Ectodermal cell (in vitro differentiated cells): ENCODE data around the gene PRELID1.
"Not testable (repeated sequence)": the region's sequence is repeated elsewhere in the genome, so short reads cannot be mapped to it uniquely, and the experiment has no call there.

Experiments
- H3K27ac ChIP-seq: 2 replicates; pipeline ENCODE4 v1.7.0; 2013; ENCODE audit warnings: mild to moderate bottlenecking, low read depth, low read length; ENCODE audit not compliant: insufficient read depth, poor library complexity, severe bottlenecking
- H3K27me3 ChIP-seq: 2 replicates; pipeline ENCODE4 v1.7.0; 2013; ENCODE audit warnings: mild to moderate bottlenecking, low read length; ENCODE audit not compliant: insufficient read depth, control insufficient read depth, poor library complexity, severe bottlenecking
- H3K36me3 ChIP-seq: one replicate; pipeline ENCODE4 v1.7.0; 2013; ENCODE audit warnings: low read length; ENCODE audit not compliant: control insufficient read depth, insufficient read depth
- H3K4me1 ChIP-seq: one replicate; pipeline ENCODE4 v1.7.0; 2013; ENCODE audit warnings: low read length; ENCODE audit not compliant: control insufficient read depth, insufficient read depth
- H3K4me3 ChIP-seq: 2 replicates; pipeline ENCODE4 v1.7.0; 2013; ENCODE audit warnings: low read depth, low read length, control low read depth; ENCODE audit not compliant: insufficient read depth
- H3K9me3 ChIP-seq: 2 replicates; pipeline ENCODE4 v1.7.0; 2013; ENCODE audit warnings: mild to moderate bottlenecking, low read length, moderate library complexity; ENCODE audit not compliant: control insufficient read depth
- WGBS, 2 experiments: methylation state at CpG; one replicate each; pipeline ENCODE4 v1.1.7; 2013; ENCODE audit warnings: missing lambda C conversion rate in 2 of 2; 5-methylcytosine and 5-hydroxymethylcytosine counted together

Gene PRELID1

DNA sequence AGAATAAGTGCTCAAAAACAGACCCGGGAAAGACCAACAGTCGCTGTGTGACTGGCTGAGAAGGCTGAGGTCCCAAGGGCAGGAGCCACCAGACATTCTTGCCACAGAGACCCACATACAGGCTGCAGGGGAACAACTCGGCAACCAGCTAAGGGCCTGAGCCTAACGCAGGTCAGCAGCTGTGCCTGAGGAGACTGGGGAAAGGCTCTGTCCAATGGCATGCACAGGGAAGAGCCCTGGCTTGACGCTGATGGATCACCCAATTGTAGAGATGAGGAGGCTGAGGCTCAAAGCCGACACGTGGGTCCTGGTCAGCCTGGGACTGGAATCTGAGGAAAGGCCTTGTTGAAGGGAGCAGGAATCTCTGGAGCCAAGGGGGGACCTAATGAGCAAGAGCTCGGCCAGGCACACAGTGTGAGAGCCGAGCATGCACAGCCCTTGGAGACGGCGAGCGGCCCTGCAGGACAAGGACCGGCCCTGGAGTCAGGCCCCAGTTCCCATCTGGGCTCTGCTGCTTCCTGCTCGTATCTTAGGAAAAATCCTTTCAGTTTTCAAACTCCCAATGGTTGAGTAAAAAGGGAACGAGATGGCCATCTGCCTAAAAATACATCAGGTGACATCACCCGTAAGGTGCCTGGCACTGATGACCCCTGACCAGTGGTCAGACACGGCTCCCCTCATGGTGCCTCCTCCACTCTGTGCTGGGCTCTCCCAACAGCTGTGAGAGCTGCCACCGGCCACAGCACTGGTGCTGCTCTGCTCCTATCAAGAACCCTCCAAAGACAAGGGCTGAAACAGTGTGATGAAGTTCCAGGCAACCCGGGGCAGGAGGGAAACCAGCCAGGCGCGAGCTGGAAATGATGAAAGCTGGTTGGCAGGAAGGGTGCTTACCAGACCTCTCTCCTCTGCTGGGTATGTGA, 31.4 kb downstream of the PRELID1 start:
- 93 to 94% methylated on average over 21 of the region's 21 CpGs for WGBS, 2 experiments
- Histone ChIP-seq H3K9me3 (no peaks in the 10 kb centered on the region), H3K27ac (no peak overlapping the region), H3K4me1 (no peaks in the 10 kb centered on the region), H3K36me3 (peaks cover 30% of the 10 kb centered on the region), H3K4me3 (no peak overlapping the region), H3K27me3 (no peaks in the 10 kb centered on the region)

DNA sequence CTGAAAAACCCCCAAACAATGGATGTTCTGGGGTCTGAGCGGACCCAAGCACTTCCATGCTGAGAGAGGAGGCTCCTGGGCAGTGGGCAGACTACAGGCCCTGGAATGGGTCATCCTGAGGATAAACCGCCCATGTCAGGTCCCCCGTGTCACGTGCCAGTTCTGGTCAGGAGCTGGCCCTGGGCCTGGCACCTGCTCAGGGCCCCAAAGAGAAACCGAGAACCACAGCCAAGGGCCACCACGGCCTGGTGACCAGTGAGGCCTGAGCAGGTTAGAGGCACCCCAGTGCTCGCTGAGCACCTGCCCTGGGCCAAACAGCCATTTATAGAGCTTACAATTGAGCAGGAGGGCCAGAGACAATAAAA, 32.1 kb downstream of the PRELID1 start:
- H3K27me3 ChIP-seq = no peaks in the 10 kb centered on the region
- WGBS, 2 experiments = 95 to 96% methylated on average over 7 of the region's 7 CpGs
- H3K9me3 ChIP-seq = no peaks in the 10 kb centered on the region
- H3K4me1 ChIP-seq = no peaks in the 10 kb centered on the region
- no peak overlapping the region for H3K27ac ChIP-seq
- peaks cover 30% of the 10 kb centered on the region for H3K36me3 ChIP-seq
- H3K4me3 ChIP-seq = no peak overlapping the region

DNA sequence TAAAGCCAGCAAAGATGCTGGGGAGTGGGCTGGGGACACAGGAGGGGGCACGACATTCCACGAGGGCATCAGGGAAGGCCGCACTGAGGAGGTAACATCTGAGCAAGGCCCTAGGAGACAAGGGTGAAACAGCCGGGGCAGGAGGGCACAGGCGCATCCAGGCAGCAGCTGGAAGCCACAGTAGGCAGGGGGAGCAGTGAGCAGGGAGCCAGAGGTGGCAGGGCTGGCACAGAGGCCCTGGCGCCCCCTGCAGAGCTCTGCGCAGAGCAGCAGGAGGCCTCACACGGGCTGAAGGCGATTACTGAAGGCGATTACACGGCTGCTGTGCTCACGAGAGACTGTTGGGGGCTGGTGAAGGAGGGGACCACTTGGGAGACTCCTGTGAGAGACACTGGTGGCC, 32.5 kb downstream of the PRELID1 start:
- WGBS, 2 experiments = 88% methylated on average over 12 of the region's 12 CpGs
- Histone ChIP-seq H3K36me3 (peaks cover 30% of the 10 kb centered on the region), H3K9me3 (no peaks in the 10 kb centered on the region)

DNA sequence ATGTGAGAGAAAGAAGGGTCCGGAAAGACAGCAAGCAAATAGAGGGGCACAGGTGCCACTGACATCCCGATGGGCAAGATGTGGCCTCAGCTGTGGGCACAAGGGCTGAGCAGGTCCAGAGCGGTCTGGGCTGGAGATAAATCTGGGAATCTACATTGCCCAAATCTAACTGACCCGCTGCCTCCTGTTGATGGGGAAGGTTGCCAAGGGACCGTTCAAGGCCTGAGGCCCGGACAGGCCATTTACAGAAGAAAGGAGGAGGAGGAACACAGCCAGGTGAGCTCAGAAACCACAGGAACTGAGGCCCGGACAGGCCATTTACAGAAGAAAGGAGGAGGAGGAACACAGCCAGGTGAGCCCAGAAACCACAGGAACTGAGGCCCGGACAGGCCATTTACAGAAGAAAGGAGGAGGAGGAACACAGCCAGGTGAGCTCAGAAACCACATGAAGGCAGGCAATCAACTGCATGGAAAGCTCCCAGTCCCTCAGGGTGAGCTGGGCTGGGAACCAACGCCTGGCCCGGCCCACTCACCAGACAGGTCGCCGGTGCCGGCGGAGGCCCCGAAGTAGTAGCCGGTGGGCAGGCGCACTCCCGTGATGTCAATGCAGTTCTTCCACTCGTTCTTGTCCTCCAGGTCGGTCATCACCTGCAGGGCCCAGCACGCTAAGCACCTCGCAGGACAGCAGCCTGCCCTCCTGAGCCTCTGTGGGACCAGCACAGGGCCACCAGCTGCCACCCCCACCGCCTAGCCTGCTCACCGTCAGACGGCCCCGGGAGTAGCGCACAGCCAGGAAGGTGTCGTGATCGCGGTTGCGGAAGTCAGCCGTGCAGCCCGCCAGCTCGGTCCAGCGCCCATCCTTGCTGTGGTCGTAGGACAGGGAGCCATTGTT, 33.2 kb downstream of the PRELID1 start:
- peaks cover 30% of the 10 kb centered on the region for H3K36me3 ChIP-seq
- H3K9me3 ChIP-seq = no peaks in the 10 kb centered on the region
- H3K4me1 ChIP-seq = no peaks in the 10 kb centered on the region
- 96% methylated on average over 36 of the region's 36 CpGs for WGBS, 2 experiments
- no peaks in the 10 kb centered on the region for H3K27me3 ChIP-seq
- no peak overlapping the region for H3K27ac ChIP-seq
- no peak overlapping the region for H3K4me3 ChIP-seq

More for the DNA sequence above, 32.5 kb downstream of the PRELID1 start:
- Histone ChIP-seq H3K4me3 (no peak overlapping the region), H3K27me3 (no peaks in the 10 kb centered on the region), H3K4me1 (no peaks in the 10 kb centered on the region), H3K27ac (no peak overlapping the region)

DNA sequence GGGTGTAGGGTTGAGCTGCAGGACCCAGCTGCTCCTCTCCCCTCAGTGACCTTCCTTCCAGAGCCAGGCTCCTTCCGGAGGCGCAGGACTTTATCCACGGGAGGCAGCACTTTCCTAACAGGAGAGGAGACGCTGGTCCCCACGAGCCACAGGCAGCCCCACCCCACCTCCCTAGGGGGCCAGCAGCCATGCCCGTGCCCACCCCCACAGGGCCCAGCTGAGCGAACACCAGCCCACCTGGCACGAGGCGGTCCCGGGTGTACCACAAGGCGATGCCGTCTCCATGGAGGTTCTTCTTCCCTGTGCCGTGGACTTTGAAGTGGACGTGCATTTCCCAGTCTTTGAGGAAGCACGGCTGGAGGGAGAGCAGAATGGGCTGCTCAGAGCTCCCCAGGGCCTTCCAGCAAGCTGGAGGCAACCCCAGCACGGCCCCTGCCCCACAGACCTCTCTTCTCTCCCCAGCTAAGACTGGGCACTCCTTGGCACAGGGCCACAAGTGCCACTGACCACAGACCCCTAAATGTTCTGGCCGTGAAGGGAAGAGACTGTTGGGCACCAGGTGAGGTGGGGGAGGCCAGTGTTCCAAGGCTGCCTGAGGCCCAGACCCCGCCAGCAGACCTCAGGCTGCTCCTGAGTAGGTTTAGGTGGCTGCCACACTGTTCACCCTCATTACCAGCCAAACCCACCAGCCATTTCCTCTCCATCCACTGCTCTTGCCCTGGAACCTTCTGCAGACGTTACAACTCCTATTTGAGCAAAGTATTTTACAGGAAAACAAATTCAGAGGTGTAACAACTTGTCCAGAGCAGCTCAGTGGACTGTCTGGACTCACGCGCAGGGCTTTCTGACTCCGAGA, 34.9 kb downstream of the PRELID1 start:
- no peak overlapping the region for H3K27ac ChIP-seq
- H3K4me1 ChIP-seq = no peaks in the 10 kb centered on the region
- H3K4me3 ChIP-seq = no peak overlapping the region
- 89% methylated on average over 22 of the region's 22 CpGs for WGBS, 2 experiments
- peaks cover 28% of the 10 kb centered on the region for H3K36me3 ChIP-seq
- H3K9me3 ChIP-seq = no peaks in the 10 kb centered on the region
- no peaks in the 10 kb centered on the region for H3K27me3 ChIP-seq

DNA sequence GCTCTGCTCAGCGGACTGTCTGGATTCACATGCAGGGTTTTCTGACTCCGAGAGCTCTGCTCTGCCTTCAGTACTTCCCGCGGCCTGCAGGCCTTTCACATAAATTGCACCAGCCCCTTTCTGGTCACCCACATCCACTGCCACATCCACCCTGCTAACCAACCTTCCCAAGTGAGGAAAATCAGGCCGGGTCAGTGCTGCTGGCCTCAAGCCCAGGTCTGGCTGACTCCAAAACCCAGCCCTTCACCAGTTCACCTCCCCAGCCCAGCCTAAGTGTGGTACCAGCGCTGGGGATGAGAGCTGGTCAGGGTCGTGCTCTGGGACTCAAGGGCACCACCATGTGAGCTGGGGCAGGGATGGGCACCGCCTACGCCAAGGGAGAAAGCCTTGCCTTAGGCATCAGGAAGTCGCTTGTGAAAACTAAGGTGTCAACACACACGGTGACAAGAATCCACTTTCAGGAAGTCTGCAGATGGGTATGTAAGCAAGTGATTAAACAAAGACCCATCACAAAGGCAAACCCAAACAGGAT, 35.6 kb downstream of the PRELID1 start:
- WGBS, 2 experiments = 85 to 87% methylated on average over 11 of the region's 11 CpGs
- H3K4me3 ChIP-seq = no peak overlapping the region
- no peaks in the 10 kb centered on the region for H3K4me1 ChIP-seq
- H3K36me3 ChIP-seq = peaks cover 21% of the 10 kb centered on the region
- H3K27ac ChIP-seq = no peak overlapping the region
- no peaks in the 10 kb centered on the region for H3K27me3 ChIP-seq
- H3K9me3 ChIP-seq = no peaks in the 10 kb centered on the region

DNA sequence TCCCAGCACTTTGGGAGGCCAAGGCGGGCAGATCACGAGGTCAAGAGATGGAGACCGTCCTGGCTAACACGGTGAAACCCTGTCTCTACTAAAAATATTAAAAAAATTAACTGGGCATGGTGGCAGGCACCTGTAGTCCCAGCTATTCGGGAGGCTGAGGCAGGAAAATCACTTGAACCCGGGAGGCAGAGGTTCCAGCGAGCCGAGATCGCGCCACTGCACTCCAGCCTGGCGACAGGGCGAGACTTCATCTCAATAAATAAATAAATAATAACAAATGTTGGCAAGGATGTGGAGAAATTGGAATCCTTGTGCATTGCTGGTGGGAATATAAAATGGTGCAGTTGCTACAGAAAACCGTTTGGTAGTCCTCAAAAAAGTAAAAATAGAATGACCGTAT, 39.4 kb downstream of the PRELID1 start:
- not testable (repeated sequence) for H3K4me1 ChIP-seq, H3K4me3 ChIP-seq, H3K27me3 ChIP-seq, H3K36me3 ChIP-seq, H3K27ac ChIP-seq, H3K9me3 ChIP-seq
- 91 to 97% methylated on average over 12 to 13 of the region's 14 CpGs for WGBS, 2 experiments

DNA sequence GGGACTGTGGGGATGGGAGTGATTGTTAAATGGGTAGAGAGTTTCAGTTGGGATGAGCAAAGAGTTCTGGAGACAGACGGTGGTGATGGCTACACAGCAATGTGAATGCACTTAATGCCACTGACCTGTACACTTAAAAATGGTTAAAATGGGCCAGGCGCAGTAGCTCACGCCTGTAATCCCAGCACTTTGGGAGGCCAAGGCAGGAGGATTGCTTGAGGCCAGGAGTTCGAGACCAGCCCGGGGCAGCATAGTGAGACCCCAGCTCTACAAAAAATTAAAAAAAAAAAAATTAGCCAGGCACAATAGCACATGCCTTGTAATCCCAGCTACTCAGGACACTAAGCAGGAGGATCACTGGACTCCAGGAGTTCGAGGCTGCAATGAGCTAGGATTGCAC, 40.2 kb downstream of the PRELID1 start:
- no peaks in the 10 kb centered on the region for H3K9me3 ChIP-seq
- peaks cover under 1% of the 10 kb centered on the region for H3K4me1 ChIP-seq
- WGBS, 2 experiments = 91 to 92% methylated on average over 6 of the region's 6 CpGs
- H3K27me3 ChIP-seq = no peaks in the 10 kb centered on the region
- H3K4me3 ChIP-seq = no peak overlapping the region
- H3K27ac ChIP-seq = no peak overlapping the region
- H3K36me3 ChIP-seq = no peaks in the 10 kb centered on the region

DNA sequence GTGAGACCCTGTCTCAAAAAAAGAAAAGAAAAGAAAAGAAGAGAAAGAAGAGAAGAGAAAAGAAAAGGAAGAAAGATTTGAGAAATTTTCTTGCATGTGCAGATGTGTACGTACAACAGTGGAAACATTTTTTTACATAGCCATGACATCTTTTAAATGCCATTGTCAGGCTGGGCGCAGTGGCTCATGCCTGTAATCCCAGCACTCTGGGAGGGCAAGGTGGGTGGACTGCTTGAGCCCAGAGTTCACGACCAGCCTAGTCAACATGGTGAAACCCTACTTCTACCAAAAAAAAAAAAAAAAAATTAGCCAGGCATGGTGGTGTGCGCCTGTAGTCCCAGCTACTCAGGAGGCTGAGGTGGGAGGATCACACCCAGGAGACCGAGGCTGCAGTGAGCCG, 41.3 kb downstream of the PRELID1 start:
- Histone ChIP-seq H3K4me1 (peaks cover 4% of the 10 kb centered on the region), H3K27ac (no peak overlapping the region), H3K9me3 (no peaks in the 10 kb centered on the region), H3K36me3 (no peaks in the 10 kb centered on the region), H3K4me3 (no peak overlapping the region), H3K27me3 (no peaks in the 10 kb centered on the region)
- 99% methylated on average over 5 to 6 of the region's 6 CpGs for WGBS, 2 experiments
